ENCODE data around the gene GPR82.
"Not testable (repeated sequence)": the region's sequence is repeated elsewhere in the genome, so short reads cannot be mapped to it uniquely, and the experiment has no call there.

GPR82 gene

DNA sequence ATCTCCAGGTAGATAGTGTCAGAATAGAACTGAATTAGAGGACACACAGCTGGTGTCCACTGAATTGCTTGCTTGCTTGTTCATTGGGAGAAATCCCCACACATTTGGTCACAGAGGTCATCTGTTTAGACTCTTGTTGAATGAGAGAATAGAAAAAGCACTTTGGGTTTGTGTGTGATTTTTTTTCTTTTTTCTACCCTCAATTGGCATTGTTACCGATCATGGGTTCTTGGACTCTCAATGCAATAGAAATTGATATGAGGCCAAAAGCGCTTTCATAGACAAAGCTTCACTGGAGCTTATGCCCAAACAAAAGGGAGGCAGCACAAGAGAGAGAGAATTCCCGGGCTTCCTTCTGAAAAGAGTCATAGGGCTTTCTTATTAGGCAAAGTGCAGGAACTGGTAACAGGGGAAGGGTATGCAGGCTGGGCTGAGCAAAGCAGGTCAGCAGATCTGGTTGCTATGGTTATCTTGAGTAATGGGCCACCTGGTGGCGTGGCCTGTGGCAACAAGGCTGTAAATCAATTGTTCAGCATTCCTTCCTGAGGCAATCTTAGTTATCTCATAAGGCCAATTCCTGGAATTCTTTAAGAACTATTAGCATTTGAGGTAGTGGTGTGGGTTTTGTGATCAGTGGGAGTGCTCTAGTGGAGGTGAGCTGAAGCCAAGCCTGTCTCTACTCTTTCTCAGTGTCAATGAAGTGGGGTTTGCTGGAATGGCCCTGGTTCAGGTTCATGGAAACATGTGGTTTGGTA, 5.3 kb upstream of the GPR82 start:
- TF ChIP-seq, protein P1, sequence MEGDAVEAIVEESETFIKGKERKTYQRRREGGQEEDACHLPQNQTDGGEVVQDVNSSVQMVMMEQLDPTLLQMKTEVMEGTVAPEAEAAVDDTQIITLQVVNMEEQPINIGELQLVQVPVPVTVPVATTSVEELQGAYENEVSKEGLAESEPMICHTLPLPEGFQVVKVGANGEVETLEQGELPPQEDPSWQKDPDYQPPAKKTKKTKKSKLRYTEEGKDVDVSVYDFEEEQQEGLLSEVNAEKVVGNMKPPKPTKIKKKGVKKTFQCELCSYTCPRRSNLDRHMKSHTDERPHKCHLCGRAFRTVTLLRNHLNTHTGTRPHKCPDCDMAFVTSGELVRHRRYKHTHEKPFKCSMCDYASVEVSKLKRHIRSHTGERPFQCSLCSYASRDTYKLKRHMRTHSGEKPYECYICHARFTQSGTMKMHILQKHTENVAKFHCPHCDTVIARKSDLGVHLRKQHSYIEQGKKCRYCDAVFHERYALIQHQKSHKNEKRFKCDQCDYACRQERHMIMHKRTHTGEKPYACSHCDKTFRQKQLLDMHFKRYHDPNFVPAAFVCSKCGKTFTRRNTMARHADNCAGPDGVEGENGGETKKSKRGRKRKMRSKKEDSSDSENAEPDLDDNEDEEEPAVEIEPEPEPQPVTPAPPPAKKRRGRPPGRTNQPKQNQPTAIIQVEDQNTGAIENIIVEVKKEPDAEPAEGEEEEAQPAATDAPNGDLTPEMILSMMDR (IDR thresholded peaks at IDR 0.05) = no peak
- TF ChIP-seq ZFX (IDR thresholded peaks at IDR 0.05; ENCODE audit: borderline replicate concordance) = no peak
- no peak overlapping the region for H3K27ac ChIP-seq

DNA sequence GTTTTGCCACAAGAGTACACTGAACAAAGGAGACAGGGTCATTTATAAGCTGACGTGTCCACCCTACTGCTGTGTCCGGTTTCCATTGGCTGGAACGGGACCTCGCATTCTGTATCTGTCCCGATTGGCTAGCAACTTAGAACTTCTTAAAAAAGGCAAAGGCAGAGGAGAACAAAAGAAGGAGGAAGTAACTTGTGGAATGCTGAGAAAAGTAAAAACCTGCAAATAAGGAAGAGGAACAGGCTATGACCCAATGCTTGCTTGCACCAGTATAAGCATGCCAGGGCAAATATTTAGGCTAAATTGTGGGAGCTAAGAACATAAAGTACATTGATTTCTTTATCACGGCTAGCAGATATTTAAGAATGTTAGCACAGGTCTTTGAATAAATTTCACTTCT, 4.4 kb upstream of the GPR82 start:
- not testable (repeated sequence) for H3K27ac ChIP-seq

DNA sequence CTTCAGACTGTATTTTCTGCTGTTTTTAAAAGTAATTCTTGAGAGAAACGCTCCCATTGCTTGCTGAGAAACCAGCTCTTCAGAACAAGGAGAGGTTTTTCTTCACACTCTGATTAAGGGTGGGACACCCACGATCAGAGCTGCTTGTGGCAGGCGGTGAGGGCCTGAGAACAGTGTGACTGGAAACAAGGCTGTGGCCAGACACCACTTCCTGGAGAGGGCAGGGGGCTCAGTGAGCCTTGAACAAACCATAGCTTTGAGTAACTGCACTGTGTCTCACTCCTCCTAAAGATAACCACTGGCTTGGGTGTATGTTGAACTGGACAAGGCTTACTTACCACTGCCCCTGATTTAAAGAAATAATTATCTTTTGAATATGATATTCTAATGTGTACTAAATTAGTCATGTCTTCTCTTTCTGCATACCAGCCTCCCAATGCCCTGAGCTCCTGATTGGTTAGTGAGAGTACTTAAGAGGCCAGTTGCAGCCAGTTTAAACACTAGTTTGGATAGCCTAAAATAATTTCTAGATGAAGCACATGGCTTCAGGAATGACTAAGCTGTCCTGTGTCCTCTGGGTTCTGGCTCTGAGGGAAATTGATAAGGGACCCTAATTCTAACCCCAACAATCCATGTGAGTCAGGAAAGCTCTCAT, 3.7 kb upstream of the GPR82 start:
- TF ChIP-seq, protein P1 (IDR thresholded peaks at IDR 0.05) = no peak
- no peak for TF ChIP-seq ZFX (IDR thresholded peaks at IDR 0.05; ENCODE audit: borderline replicate concordance)
- no peak overlapping the region for H3K27ac ChIP-seq

GRCh38 chrX:41721590-41721989, 2.4 kb upstream of the GPR82 start:
- no peak for TF ChIP-seq ZFX (IDR thresholded peaks at IDR 0.05; ENCODE audit: borderline replicate concordance)
- TF ChIP-seq, protein P1 (IDR thresholded peaks at IDR 0.05) = no peak
- H3K27ac ChIP-seq = no peak overlapping the region

DNA sequence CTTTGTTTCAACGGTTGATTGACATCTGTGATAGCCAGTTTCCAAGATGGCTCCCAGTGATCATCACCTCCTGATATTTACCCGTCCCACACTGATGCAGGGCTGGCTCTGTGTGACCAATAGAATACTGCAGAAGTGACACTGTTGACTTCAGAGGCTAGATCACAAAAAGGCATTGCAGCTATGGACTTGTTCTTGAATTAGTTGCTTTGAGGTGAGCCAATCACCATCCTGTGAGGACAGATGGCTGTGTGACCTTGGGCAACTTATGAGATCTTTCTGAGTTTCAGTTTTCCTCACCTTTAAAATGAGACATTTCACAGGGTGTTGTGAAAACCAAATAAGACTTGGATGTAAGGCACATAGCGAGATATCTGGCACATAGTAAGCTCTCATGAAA, 1.8 kb upstream of the GPR82 start:
- no peak overlapping the region for H3K27ac ChIP-seq
- TF ChIP-seq, protein P1 (IDR thresholded peaks at IDR 0.05) = no peak
- no peak for TF ChIP-seq ZFX (IDR thresholded peaks at IDR 0.05; ENCODE audit: borderline replicate concordance)

DNA sequence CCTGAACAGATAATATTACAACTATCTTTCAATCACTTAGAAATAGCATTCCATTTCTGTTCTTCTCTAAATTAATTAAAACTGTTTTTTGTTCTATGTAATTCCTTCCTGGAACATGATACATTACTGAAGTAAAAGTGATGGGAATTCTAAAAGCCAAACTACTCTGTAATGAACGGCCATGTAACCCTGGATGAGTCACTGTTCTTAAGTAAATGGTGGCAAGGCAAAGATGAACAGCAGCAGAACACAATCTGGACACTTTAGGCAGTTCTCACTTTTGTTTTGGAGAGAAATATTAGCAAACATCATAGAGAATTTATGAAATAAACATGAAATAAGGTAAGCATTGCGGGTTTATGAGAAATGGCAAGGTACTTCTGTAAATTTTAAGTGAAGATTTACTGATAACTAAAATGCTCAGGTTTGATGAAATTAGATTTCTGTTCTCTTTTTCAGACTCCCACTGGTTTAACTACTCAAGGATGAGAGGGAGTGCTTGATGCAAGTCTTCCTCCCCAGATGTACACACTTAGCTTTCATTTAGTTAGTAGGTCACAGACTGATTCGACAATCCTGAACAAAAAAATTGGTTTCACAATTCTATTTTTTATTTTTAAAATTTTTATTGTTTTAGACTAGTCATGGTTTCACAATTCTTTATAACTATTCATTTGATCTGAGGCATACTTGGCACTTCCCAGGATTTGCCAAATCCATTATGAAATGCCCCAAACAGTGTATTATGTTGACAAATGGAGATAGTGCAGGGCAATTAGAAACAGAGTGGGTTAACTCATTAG, 964 bp upstream of the GPR82 start:
- TF ChIP-seq, protein P1 (IDR thresholded peaks at IDR 0.05) = no peak
- TF ChIP-seq ZFX (IDR thresholded peaks at IDR 0.05; ENCODE audit: borderline replicate concordance) = no peak
- no peak overlapping the region for H3K27ac ChIP-seq

- TF ChIP-seq, protein P1 (IDR thresholded peaks at IDR 0.05) = no peak
- no peak overlapping the region for H3K27ac ChIP-seq
Measured at GRCh38 chrX:41728125-41728524, 4.1 kb downstream of the GPR82 start.

Data from 22Rv1 (cell line).